ENCODE data around the gene SNPH. TPM values are rescaled to one million over a fixed set of nuclear protein-coding genes. Genes with fewer than 3 reads are reported as not detected.
A peak's percentile ranks its signal among the peaks of the same experiment; 100 is the strongest.

The SNPH gene
- total and polyA plus RNA-seq, 7 donors: under 0.01 to 21.0 (median 6.4) TPM

GRCh38 chr20:1333462-1334369 lies 67.6 kb downstream of the SNPH start:
- no peak overlapping the region for H3K4me3 ChIP-seq
- intact Hi-C loops (cut with DNase I): no loop called here
- H3K27ac ChIP-seq: no peak overlapping the region
- no peaks in the 10 kb centered on the region for H3K36me3 ChIP-seq
- WGBS, 2 donors: 93 to 95% methylated on average over 11 of the region's 11 CpGs
- no peaks in the 10 kb centered on the region for H3K27me3 ChIP-seq
- H3K9me3 ChIP-seq: no peaks in the 10 kb centered on the region
- H3K4me1 ChIP-seq: peaks cover 0 to 27% (median 22%) of the 10 kb centered on the region in 4 donors
- TF ChIP-seq CTCF (IDR thresholded peaks at IDR 0.05): no peak
- TF ChIP-seq POLR2A (IDR thresholded peaks at IDR 0.05): no peak
- no peak for TF ChIP-seq EP300 (IDR thresholded peaks at IDR 0.05)
- no peak for DNase-seq

- H3K27ac ChIP-seq: no peak overlapping the region
- peaks cover 0 to 24% (median 16%) of the 10 kb centered on the region in 4 donors for H3K4me1 ChIP-seq
- 96 to 97% methylated on average over 4 of the region's 4 CpGs for WGBS, 2 donors
- H3K27me3 ChIP-seq: no peaks in the 10 kb centered on the region
- H3K4me3 ChIP-seq: no peak overlapping the region
- H3K9me3 ChIP-seq: no peaks in the 10 kb centered on the region
- TF ChIP-seq POLR2A (IDR thresholded peaks at IDR 0.05) (no peak), POLR2AphosphoS5 (IDR thresholded peaks at IDR 0.05) (no peak), CTCF (IDR thresholded peaks at IDR 0.05) (no peak), EP300 (IDR thresholded peaks at IDR 0.05) (no peak)
- intact Hi-C loops (cut with DNase I): no loop called here
- H3K36me3 ChIP-seq: no peaks in the 10 kb centered on the region
- DNase-seq: no peak
Measured at GRCh38 chr20:1334370-1334731, 68.3 kb downstream of the SNPH start.

- H3K4me1 ChIP-seq: peaks cover 0 to 23% (median 15%) of the 10 kb centered on the region in 4 donors
- 81 to 86% methylated on average over 3 of the region's 3 CpGs for WGBS, 2 donors
- intact Hi-C loops (cut with DNase I): no loop called here
- no peaks in the 10 kb centered on the region for H3K27me3 ChIP-seq
- TF ChIP-seq EP300 (IDR thresholded peaks at IDR 0.05) (no peak), CTCF (IDR thresholded peaks at IDR 0.05) (no peak), POLR2AphosphoS5 (IDR thresholded peaks at IDR 0.05) (no peak), POLR2A (IDR thresholded peaks at IDR 0.05) (no peak)
- H3K27ac ChIP-seq: no peak overlapping the region
- H3K4me3 ChIP-seq: no peak overlapping the region
- no peaks in the 10 kb centered on the region for H3K36me3 ChIP-seq
- H3K9me3 ChIP-seq: no peaks in the 10 kb centered on the region
- DNase-seq: no peak
Measured at GRCh38 chr20:1334761-1335160, 68.7 kb downstream of the SNPH start.

- Histone ChIP-seq H3K4me1 (peaks cover 0 to 13% (median 10%) of the 10 kb centered on the region in 4 donors), H3K36me3 (no peaks in the 10 kb centered on the region), H3K27ac (peak overlapping the region; percentile 22 to 65 (median 45)), H3K4me3 (no peak overlapping the region), H3K27me3 (no peaks in the 10 kb centered on the region), H3K9me3 (no peaks in the 10 kb centered on the region)
- DNase-seq: peak; percentile 43
- TF ChIP-seq POLR2A (IDR thresholded peaks at IDR 0.05) (no peak), EP300 (IDR thresholded peaks at IDR 0.05) (no peak), CTCF (IDR thresholded peaks at IDR 0.05) (no peak), POLR2AphosphoS5 (IDR thresholded peaks at IDR 0.05) (no peak)
- intact Hi-C loops (cut with DNase I): no loop called here
- WGBS, 2 donors: 46 to 71% methylated on average over 6 of the region's 6 CpGs
Measured at GRCh38 chr20:1335961-1336698, 70.0 kb downstream of the SNPH start.
